Retinal pigment epithelial cell (primary cell): ENCODE data around the gene CES4A.
A peak's percentile ranks its signal among the peaks of the same experiment; 100 is the strongest.

Experiments
- DNase-seq: peaks from one replicate; pipeline ENCODE4 v3.0.0-alpha.2; 2010; ENCODE audit warnings: low read depth
- H3K4me3 ChIP-seq: 2 replicates; pipeline ENCODE4 v1.5.1; 2011; ENCODE audit warnings: mild to moderate bottlenecking, low read length, control low read depth, moderate library complexity
- TF ChIP-seq, protein P1 (sequence below): conservative IDR thresholded peaks from 2 replicates; pipeline ENCODE4 v1.5.1; 2011; ENCODE audit warnings: low read depth, low read length, control low read depth, inconsistent platforms

Gene CES4A

DNA sequence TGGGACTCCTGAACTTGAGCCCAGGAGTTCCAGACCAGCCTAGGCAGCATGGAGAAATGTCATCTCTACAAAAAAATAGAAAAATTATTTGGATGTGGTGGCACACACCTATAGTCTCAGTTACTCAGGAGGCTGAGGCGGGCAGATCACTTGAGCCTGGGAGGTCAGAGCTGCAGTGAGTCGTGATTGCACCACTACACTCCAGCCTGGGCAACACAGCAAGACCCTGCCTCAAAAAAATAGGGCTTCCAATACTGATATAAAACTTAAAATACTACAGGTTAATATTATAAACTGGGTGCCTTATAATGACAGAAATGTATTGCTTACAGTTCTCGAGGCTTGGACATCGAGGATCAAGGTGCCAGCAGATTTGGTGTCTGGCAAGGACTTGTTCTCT, 42.5 kb upstream of the CES4A start:
- TF ChIP-seq, protein P1, sequence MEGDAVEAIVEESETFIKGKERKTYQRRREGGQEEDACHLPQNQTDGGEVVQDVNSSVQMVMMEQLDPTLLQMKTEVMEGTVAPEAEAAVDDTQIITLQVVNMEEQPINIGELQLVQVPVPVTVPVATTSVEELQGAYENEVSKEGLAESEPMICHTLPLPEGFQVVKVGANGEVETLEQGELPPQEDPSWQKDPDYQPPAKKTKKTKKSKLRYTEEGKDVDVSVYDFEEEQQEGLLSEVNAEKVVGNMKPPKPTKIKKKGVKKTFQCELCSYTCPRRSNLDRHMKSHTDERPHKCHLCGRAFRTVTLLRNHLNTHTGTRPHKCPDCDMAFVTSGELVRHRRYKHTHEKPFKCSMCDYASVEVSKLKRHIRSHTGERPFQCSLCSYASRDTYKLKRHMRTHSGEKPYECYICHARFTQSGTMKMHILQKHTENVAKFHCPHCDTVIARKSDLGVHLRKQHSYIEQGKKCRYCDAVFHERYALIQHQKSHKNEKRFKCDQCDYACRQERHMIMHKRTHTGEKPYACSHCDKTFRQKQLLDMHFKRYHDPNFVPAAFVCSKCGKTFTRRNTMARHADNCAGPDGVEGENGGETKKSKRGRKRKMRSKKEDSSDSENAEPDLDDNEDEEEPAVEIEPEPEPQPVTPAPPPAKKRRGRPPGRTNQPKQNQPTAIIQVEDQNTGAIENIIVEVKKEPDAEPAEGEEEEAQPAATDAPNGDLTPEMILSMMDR, result no peak
- DNase-seq, result no peak
- H3K4me3 ChIP-seq, result no peak overlapping the region

DNA sequence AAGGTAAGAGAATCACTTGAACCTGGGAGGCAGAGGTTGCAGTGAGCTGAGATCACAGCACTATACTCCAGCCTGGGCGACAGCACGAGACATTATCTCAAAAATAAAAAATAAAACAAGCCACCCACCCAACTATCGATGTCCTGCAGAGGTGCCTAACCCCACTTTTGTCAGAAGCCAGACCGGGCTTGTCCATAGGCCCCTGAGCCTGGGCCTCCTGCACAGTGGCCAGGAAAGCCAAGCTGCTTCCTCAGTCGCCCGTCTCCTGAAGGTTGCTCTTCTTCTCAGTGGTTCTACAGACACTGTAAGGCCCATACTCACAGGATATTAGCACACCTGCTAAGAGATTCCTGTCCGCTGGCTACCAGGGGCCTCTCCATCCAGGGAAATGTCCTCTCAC, 41.8 kb upstream of the CES4A start:
- TF ChIP-seq, protein P1, result no peak
- no peak overlapping the region for H3K4me3 ChIP-seq
- no peak for DNase-seq

DNA sequence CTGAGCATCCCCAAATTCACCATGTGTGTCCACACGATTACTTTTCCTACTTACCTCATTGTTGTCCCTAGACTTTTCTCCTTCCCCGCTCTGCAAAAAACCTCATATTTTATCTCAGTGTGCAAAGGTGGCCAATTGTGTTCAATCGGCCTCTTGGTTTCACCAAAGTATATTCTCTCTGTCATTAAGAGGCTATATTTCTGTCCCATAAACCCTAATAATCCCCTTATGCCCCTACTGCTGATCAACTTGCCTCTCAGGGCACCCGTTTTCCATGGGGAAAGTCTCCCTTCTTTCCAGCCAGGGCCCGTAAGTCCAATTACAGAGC, 41.5 kb upstream of the CES4A start:
- TF ChIP-seq, protein P1, result no peak
- H3K4me3 ChIP-seq, result no peak overlapping the region
- no peak for DNase-seq

DNA sequence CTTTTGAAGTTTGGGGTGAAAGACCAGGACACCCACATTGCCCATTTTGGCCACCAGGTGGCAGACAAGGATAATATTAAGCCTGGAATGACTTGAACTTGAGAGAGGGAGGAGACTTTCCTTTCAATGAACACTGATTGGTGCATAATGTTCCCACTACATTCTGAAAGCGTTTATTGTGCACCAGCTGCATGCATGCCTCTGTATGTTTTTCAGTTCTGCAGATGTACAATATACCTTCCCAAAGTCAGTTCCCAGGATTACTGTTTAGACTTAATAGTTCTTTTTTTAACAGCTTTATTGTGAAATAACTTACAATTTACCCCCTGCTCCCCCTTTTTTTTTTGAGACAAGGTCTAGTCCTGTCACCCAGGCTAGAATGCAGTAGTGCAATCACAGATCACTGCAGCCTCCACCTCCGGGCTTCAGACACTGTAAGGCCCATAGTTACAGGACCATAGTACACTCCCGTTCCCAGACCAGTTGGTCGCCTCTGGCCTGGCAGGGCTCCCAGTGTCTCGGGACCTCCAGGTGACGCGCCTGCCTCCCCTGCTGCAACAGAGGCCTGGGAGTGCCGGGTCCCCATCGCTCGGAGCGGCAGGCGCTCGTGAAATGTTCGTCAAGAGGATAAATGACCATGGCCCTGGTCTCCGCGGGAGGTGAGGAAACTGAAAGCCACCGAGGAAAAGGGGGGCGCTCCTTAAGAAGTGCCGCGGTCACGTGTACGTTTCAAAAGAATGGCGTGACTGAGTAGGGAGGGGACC, 40.9 kb upstream of the CES4A start:
- DNase-seq, result no peak
- peak overlapping the region; percentile 46 for H3K4me3 ChIP-seq
- TF ChIP-seq, protein P1, result peak; percentile 89

DNA sequence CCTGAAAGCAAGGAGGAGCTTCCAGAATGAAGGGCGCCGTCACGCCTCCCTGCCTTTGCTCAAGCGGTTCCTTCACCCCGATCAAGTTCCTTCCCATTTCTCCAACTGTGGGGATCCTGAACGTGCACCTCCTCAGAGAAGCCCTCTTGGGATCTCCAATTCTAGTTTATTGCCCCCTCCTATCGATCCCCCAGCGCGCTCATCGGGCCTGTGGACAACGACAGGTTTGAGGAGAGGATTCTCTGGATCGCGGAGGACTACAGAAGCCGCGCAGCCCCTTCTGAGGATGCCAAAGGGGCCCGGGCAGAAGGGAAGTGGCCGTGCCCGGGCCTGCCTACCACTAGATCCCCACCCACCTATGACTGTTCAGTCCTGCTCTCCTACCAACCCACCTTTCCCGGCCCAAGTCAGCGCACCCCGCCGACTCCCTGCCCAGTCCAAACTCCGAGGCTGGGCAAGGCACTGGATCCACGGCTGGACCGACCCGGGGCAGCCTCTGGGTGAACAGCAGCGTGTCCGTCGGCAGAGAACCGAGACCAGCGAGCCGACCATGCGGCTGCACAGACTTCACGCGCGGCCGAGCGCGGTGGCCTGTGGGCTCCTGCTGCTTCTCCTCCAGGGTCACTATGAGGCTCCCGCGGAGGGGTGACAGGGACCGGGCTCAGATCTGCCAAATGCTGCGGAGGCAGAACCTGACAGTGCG, 40.1 kb upstream of the CES4A start:
- TF ChIP-seq, protein P1, result no peak
- no peak for DNase-seq

DNA sequence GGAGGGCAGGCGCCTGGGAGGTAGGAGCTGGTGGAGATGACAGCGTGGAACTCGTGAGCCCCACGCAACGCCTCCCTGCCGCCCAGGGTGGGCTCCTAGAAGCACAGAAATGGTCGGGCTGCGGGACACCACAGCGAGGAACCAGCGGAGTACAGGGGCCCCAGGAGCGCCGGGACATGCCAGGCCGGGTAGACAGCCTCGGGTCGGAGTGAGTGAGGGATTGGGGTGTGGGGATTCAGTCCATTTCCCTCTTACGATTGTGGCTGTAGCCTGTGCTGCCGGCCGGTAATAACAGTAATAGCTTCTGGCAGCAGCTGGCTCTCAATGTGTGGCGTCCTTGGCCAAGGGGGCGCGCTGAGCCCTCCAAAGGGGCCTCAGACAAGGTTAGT, 39.6 kb upstream of the CES4A start:
- H3K4me3 ChIP-seq, result no peak overlapping the region
- DNase-seq, result no peak
- TF ChIP-seq, protein P1, result no peak

More for the DNA sequence above, 40.1 kb upstream of the CES4A start:
- peak overlapping the region; percentile 46 for H3K4me3 ChIP-seq

DNA sequence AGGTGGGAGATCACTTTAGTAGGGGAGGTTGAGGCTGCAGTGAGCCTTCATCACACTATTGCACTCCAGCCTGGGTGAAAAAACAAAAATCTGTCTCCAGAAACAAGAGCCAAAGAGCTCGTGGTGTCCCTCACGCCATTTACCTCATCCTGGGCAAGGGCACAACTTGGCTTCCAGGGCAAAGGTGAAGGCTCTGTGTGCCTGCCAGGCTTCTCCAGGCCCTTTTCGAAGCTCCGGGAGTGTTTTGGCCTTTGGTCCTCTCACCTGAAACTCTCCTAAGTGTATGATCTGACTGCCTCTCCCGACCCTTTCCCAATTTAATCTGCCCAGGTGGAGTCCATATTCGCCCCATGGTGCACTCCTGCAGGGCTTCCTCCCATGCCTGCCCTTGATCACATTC, 38.9 kb upstream of the CES4A start:
- H3K4me3 ChIP-seq, result no peak overlapping the region

More for the DNA sequence above, 38.9 kb upstream of the CES4A start:
- TF ChIP-seq, protein P1, result no peak
- no peak for DNase-seq
